Panc1 (cell line): ENCODE data around the gene LILRB1. TPM values are rescaled to one million over a fixed set of nuclear protein-coding genes. Genes with fewer than 3 reads are reported as not detected.
"Not testable (repeated sequence)": the region's sequence is repeated elsewhere in the genome, so short reads cannot be mapped to it uniquely, and the experiment has no call there.

Experiments
- ATAC-seq: fragments of 200-7000 bp; cut with Tn5 transposase; 2 replicates; pipeline ENCODE4 v1.9.1; 2020; ENCODE audit warnings: mild to moderate bottlenecking, moderate library complexity
- BruUV-seq: library from RNA; stranded (reverse); fragments of 400-500 nt; replicated peaks from 2 replicates; lab custom pipeline; 2021; lab: Mats Ljungman, UMichigan
- CTCF ChIA-PET: fragments of 300-600 bp; sonication (Branson Sonifier 250); formaldehyde crosslinking; loops from one replicate; lab custom pipeline; 2022; ENCODE audit warnings: antibody characterized with exemption; lab: Charles Lee
- POLR2A ChIA-PET: fragments of 300-600 bp; sonication (Branson Sonifier 250); formaldehyde crosslinking; loops from one replicate; lab custom pipeline; 2022; ENCODE audit warnings: antibody characterized with exemption; lab: Charles Lee
- DNase-seq: peaks from one replicate; pipeline ENCODE4 v3.0.0-alpha.2; 2010; ENCODE audit warnings: low read depth, low spot score
- H3K27ac ChIP-seq: 2 replicates; pipeline ENCODE4 v1.5.1; 2011; ENCODE audit warnings: mild to moderate bottlenecking, low read length, inconsistent platforms
- H3K27me3 ChIP-seq: fragments of 200-500 bp; sonication (Bioruptor generic); 2 replicates; pipeline ENCODE4 v1.6.0; 2014; ENCODE audit warnings: low read length, inconsistent platforms; ENCODE audit not compliant: control insufficient read depth, insufficient read depth
- H3K36me3 ChIP-seq: fragments of 200-500 bp; sonication (Bioruptor generic); 2 replicates; pipeline ENCODE4 v1.5.1; 2014; ENCODE audit warnings: inconsistent platforms, mild to moderate bottlenecking, low read length, moderate library complexity; ENCODE audit not compliant: control insufficient read depth, insufficient read depth
- H3K4me1 ChIP-seq: 2 replicates; pipeline ENCODE4 v1.5.1; 2011; ENCODE audit warnings: inconsistent platforms, mild to moderate bottlenecking, low read length, moderate library complexity; ENCODE audit not compliant: control insufficient read depth, insufficient read depth
- H3K4me3 ChIP-seq, 2 experiments: 2 replicates each; pipeline ENCODE4 v1.5.1; 2011 to 2012; ENCODE audit warnings: low read depth in 2 of 2, low read length in 2 of 2, mild to moderate bottlenecking in 2 of 2, inconsistent platforms in 1 of 2, moderate library complexity in 1 of 2
- H3K9me3 ChIP-seq: fragments of 200-500 bp; sonication (Bioruptor generic); 2 replicates; pipeline ENCODE4 v1.5.1; 2014; ENCODE audit warnings: low read depth, mild to moderate bottlenecking, inconsistent platforms, low read length, moderate library complexity; ENCODE audit not compliant: control insufficient read depth, insufficient read depth
- CTCF ChIP-seq: fragments of 450-650 bp; IDR thresholded peaks from 2 replicates; pipeline ENCODE4 v1.5.1; 2017; ENCODE audit warnings: mild to moderate bottlenecking
- POLR2AphosphoS5 ChIP-seq: IDR thresholded peaks from 2 replicates; pipeline ENCODE4 v1.6.1; 2012; ENCODE audit warnings: mild to moderate bottlenecking, low read depth, low read length, moderate library complexity
- REST ChIP-seq, 2 experiments: IDR thresholded peaks; 2 replicates each; pipeline ENCODE4 v1.6.1; 2011 to 2012; ENCODE audit warnings: low read depth in 2 of 2, control low read depth in 1 of 2, low read length in 1 of 2, mild to moderate bottlenecking in 1 of 2, moderate library complexity in 1 of 2; ENCODE audit not compliant: insufficient read depth in 1 of 2
- SIN3A ChIP-seq: IDR thresholded peaks from 2 replicates; pipeline ENCODE4 v1.6.1; 2012; ENCODE audit warnings: low read depth, mild to moderate bottlenecking, low read length, moderate library complexity, borderline replicate concordance; ENCODE audit not compliant: insufficient read depth
- TCF7L2 ChIP-seq: IDR thresholded peaks from 2 replicates; pipeline ENCODE4 v1.6.1; 2011; ENCODE audit warnings: mild to moderate bottlenecking, low read depth, low read length, inconsistent platforms
- in situ Hi-C: cut with HindIII; loops from 2 replicates; pipeline ENCODE4 v1.10.0; 2016; ENCODE audit warnings: low sequenced_read_pairs, low pct_unique_long_range_greater_than_20kb
- intact Hi-C: fragments of 100-400 bp; cut with micrococcal nuclease; formaldehyde crosslinking; loops from one replicate; pipeline ENCODE4 v1.10.0; 2022; ENCODE audit not compliant: unreplicated experiment
- total RNA-seq: library from RNA; stranded (reverse); gene quantifications from one replicate; pipeline ENCODE4 v1.2.1, GENCODE V29; 2021; ENCODE audit not compliant: unreplicated experiment

The LILRB1 gene
- total RNA-seq, 1 experiment from 2014 or later, result 0.08 TPM

GRCh38 chr19:54674021-54674617, 43.8 kb downstream of the LILRB1 start:
- Histone ChIP-seq H3K4me3 (no peak overlapping the region), H3K27ac (no peak overlapping the region), H3K36me3 (no peaks in the 10 kb centered on the region), H3K27me3 (peaks cover 25% of the 10 kb centered on the region), H3K9me3 (no peaks in the 10 kb centered on the region), H3K4me1 (no peaks in the 10 kb centered on the region)
- ATAC-seq (peak; percentile 85), DNase-seq (peak; percentile 30)
- CTCF ChIA-PET, result interaction anchor here (0.5 to 2.1 kb wide), 10 partner anchors 9 to 617 kb away, joined by 3 to 9 read pairs (median 4); partner anchors contain the start of gene CDC42EP5
- intact Hi-C loops (no loop called here), in situ Hi-C loops (loop anchor here (10.0 kb wide), 1 partner anchor 99 kb away; the partner anchor contains the start of gene LILRA2)
- no peak for TF ChIP-seq SIN3A
- no peak for TF ChIP-seq TCF7L2
- no peak for TF ChIP-seq REST (IDR thresholded peaks at IDR 0.05; ENCODE audit: insufficient read depth in 1 of 2, low read depth in 2 of 2, low read length in 1 of 2)
- TF ChIP-seq POLR2AphosphoS5, result no peak
- peak; percentile 92 for TF ChIP-seq CTCF
- no TSS peak for BruUV-seq
- POLR2A ChIA-PET, result interaction anchor here (0.5 kb wide), 1 partner anchor 11 kb away, joined by 3 read pairs; the partner anchor contains the start of gene LILRB4

- not testable (repeated sequence) for ATAC-seq, H3K4me3 ChIP-seq
Measured at GRCh38 chr19:54676210-54676834, 46.0 kb downstream of the LILRB1 start.

More at GRCh38 chr19:54676210-54676834, 46.0 kb downstream of the LILRB1 start:
- H3K27me3 ChIP-seq, result peaks cover 13% of the 10 kb centered on the region
- H3K4me1 ChIP-seq, H3K36me3 ChIP-seq, BruUV-seq, H3K27ac ChIP-seq, POLR2A ChIA-PET, H3K9me3 ChIP-seq, CTCF ChIA-PET: not testable (repeated sequence)
- TF ChIP-seq CTCF, result peak; percentile 96
- intact Hi-C loops, result loop anchor here (5.0 kb wide), 1 partner anchor 194 kb away; no protein-coding TSS in a partner anchor
- DNase-seq, result peak; percentile 59
- in situ Hi-C loops, result loop anchor here (10.0 kb wide), 1 partner anchor 102 kb away; the partner anchor contains the start of gene LILRA2
